ENCODE measurements around the gene TOGARAM2.

- TF ChIP-seq CTCF (IDR thresholded peaks at IDR 0.05 in 2 of 3, conservative IDR thresholded peaks at IDR 0.05 in 1 of 3; ENCODE audit: borderline replicate concordance in 1 of 3, insufficient read depth in 1 of 3, low read depth in 2 of 3, low read length in 2 of 3) (no peak), POLR2A (IDR thresholded peaks at IDR 0.05; ENCODE audit: borderline replicate concordance, extremely low read depth, insufficient read depth, insufficient read length) (no peak), POLR2AphosphoS5 (IDR thresholded peaks at IDR 0.05; ENCODE audit: low read depth, low read length) (no peak), CEBPB (IDR thresholded peaks at IDR 0.05; ENCODE audit: low read depth) (no peak), EZH2 (IDR thresholded peaks at IDR 0.05) (no peak), ATF3 (IDR thresholded peaks at IDR 0.05) (no peak), SRF (IDR thresholded peaks at IDR 0.05; ENCODE audit: low read depth) (no peak), YY1 (IDR thresholded peaks at IDR 0.05; ENCODE audit: extremely low read depth, insufficient replicate concordance, low read depth, low read length) (no peak)
These were observed 66.2 kb downstream of the TOGARAM2 start for GRCh38 chr2:29047083-29047845.
